CMK (cell line): ENCODE measurements around the gene KRTAP4-12.
"Not testable (repeated sequence)": the region's sequence is repeated elsewhere in the genome, so short reads cannot be mapped to it uniquely, and the experiment has no call there.

Experiments
- DNase-seq: peaks from one replicate; pipeline ENCODE4 v3.0.0-alpha.2; 2010; ENCODE audit warnings: low read depth

The KRTAP4-12 gene

GRCh38 chr17:41125064-41125463, 1.1 kb upstream of the KRTAP4-12 start:
- DNase-seq: no peak

DNA sequence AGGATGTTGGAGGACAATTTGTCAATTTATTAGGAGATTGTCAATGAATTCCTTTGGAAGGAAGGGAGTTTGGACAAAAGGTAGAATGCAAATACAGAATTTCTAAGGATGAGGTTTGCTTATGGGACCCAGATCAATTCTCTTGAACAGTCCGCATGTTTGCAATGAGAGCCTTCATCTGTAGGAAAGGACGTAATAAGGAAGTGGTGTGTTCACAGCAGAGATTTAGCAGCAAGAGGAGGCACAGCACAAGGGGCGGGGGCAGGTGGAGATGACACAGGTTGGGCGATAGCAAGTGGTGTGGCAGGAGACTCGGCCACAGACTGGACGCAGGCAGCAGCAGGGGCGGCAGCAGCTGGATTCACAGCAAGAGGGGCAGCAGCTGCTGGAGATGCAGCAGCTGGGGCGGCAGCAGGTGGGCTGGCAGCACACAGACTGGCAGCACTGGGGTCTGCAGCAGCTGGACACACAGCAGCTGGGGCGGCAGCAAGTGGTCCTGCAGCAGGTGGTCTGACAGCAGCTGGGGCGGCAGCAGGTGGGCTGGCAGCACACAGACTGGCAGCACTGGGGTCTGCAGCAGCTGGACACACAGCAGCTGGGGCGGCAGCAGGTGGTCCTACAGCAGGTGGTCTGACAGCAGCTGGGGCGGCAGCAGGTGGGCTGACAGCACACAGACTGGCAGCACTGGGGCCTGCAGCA, 541 bp downstream of the KRTAP4-12 start:
- not testable (repeated sequence) for DNase-seq

DNA sequence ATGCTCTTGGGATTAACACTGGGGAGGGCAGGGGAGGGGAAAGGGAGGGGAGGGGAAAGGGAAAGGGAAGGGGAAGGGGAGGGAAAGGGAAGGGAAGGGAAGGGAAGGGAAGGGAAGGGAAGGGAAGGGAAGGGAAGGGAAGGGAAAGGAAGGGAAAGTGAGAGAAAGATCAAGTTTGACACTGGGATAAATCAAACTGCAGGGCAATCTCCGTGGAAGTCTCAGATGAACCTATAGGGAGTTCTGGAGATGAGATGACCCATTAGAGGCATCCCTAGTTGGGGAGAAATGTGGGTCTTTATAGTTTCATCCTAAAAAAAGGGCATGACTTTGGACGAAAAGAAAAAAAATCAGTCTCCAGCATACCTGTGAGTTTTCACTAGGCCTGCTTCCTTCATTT, 2.2 kb downstream of the KRTAP4-12 start:
- no peak for DNase-seq

GRCh38 chr17:41119696-41120690, 4.0 kb downstream of the KRTAP4-12 start:
- DNase-seq: not testable (repeated sequence)

DNA sequence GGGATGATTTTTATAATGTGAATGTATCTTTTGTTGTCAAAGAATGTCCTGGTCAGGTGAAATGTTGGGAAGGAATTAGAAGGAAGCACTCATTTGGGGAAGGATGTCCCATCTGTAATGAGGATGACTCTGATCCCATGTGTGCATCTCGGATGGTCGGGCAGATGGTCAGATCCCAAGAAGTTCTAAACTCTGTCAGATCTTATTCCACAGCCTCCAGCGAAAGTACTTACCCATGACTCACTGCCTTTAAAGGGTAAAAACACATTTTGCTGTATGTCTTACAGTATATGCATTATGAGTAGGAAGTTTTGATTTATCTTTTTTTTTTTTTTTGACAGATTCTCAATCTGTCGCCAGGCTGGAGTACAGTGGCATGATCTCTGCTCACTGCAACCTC, 5.3 kb downstream of the KRTAP4-12 start:
- DNase-seq: no peak

GRCh38 chr17:41117846-41118386, 6.1 kb downstream of the KRTAP4-12 start, which contains the start of gene KRTAP4-11:
TSS of gene KRTAP4-11 (minus strand) at chr17:41118373. CDS start at chr17:41118315, 58 bp downstream.
- not testable (repeated sequence) for DNase-seq

DNA sequence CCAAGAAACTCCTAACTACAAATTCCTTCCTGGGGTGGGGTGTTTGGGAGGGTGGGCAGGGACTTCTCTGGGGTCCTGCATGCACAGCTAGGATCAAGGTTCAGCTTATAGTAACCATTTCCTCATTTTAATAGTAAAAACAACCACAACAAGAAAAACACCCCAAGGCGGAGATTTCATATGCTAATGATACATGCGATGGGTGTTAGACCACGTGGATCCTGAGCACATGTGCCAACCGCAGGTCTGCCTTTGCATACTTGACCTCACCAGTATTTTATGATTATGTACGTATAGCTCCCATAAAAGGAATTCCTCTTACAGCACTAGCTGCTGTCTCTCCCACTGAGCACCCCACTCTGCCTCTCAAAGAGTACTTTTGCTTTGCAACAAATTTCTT, 7.7 kb downstream of the KRTAP4-12 start:
- DNase-seq: no peak

GRCh38 chr17:41111151-41111885, 12.7 kb downstream of the KRTAP4-12 start:
- no peak for DNase-seq

- DNase-seq: not testable (repeated sequence)
Observed at GRCh38 chr17:41108728-41109386, 15.1 kb downstream of the KRTAP4-12 start.

DNA sequence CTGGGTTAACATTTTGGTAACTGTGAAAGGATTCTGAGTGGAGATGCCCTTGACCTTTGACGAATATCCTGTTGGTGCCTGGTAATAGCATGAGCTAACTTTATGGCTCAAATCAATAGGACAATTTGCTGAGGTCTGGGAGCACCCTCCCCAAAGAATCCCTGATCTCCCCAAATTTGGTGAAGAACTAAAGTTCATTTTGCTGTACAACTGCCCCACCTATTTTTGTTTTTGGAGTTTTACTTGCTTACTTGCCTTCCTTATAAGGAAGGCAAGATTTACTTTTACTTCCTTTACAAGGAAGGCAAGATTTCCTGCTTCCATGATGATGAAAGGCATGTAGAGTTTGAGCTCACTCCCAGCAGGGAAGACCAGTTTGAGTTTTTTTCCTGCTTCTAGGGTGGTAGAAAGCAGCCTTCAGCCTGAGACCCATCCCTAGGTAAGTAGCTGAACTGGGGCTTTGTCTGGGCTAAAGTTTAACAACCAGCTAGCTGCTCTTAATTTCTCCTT, 16.0 kb downstream of the KRTAP4-12 start:
- DNase-seq: no peak

DNA sequence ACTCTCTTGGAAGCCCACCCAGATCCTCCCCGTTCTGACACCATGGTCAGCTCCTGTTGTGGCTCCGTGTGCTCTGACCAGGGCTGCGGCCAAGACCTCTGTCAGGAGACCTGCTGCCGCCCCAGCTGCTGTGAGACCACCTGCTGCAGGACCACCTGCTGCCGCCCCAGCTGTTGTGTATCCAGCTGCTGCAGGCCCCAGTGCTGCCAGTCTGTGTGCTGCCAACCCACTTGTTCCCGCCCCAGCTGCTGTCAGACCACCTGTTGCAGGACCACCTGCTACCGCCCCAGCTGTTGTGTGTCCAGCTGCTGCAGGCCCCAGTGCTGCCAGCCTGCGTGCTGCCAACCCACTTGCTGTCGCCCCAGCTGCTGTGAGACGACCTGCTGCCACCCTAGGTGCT, 18.6 kb downstream of the KRTAP4-12 start, which contains the start of gene KRTAP4-9:
Gene KRTAP4-9 (plus strand): TSS at position 43 of the 400 bp plus-strand sequence. CDS start 0 bp downstream, at position 43.
- not testable (repeated sequence) for DNase-seq

DNA sequence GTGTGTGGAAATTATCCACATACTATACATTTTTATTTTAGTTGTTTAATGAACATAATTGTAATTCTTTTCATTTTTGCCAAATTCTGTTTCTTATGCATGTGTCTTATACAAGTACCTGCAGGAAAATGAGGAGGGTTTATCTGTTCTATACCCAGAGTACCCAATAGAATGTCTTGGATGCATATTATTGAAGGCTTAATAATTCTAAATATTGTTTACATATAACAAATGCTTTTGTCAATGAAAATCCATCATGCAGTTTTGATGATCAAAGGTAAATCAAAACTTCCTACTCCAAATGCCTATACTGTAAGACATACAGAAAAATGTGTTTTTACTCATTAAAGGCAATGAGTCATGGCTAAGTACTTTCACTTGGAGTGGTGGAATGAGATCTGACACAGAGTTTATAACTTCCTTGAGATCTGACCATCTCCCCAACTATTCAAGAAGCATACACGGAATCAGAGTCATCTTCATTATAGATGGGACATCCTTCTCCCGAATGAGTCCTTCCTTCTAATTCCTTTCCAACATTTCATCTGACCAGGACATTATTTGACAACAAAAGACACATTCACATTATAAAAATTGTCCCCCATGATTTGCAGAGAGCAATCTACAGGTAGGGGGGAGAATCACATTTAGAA, 19.5 kb downstream of the KRTAP4-12 start:
- DNase-seq: not testable (repeated sequence)

- DNase-seq: no peak
Observed at GRCh38 chr17:41103896-41104295, 20.1 kb downstream of the KRTAP4-12 start.

- no peak for DNase-seq
Observed at GRCh38 chr17:41101586-41102259, 22.3 kb downstream of the KRTAP4-12 start, which contains the start of gene KRTAP4-16. TSS of gene KRTAP4-16 (minus strand) at chr17:41102209. CDS start at chr17:41102209, 0 bp downstream.

GRCh38 chr17:41099682-41100480, 24.1 kb downstream of the KRTAP4-12 start:
- DNase-seq: not testable (repeated sequence)

- DNase-seq: no peak
Observed at GRCh38 chr17:41098481-41098880, 25.5 kb downstream of the KRTAP4-12 start.

DNA sequence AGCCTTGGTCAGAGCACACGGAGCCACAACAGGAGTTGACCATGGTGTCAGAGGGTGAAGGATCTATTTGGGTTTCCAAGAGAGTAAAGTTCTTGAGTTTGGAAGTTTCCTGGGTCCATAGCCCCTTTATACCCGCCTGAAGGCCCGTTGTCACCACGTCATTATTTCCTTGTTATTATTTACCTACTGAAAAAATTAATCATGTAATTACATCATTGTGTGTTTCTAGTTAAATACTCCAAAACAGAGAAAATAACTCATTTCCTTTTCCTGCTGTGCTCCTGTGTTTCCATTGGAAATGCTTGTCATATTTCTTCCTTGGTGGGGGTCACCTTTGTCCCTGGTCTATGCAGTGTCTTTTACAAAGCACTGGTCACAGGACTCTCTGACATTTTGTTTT, 25.9 kb downstream of the KRTAP4-12 start, which contains the start of gene KRTAP4-8:
Gene KRTAP4-8 (minus strand): TSS at position 101 of the 400 bp plus-strand sequence. CDS start 58 bp downstream, at position 43.
- no peak for DNase-seq

GRCh38 chr17:41096055-41096454, 27.9 kb downstream of the KRTAP4-12 start:
- DNase-seq: no peak
